Panc1 (cell line): ENCODE results near the gene UNC5CL. TPM values are rescaled to one million over a fixed set of nuclear protein-coding genes. Genes with fewer than 3 reads are reported as not detected.

Source experiments
- ATAC-seq: fragments of 200-7000 bp; cut with Tn5 transposase; 2 replicates; pipeline ENCODE4 v1.9.1; 2020; ENCODE audit warnings: mild to moderate bottlenecking, moderate library complexity
- BruUV-seq: library from RNA; stranded (reverse); fragments of 400-500 nt; replicated peaks from 2 replicates; lab custom pipeline; 2021; lab: Mats Ljungman, UMichigan
- CTCF ChIA-PET: fragments of 300-600 bp; sonication (Branson Sonifier 250); formaldehyde crosslinking; loops from one replicate; lab custom pipeline; 2022; ENCODE audit warnings: antibody characterized with exemption; lab: Charles Lee
- POLR2A ChIA-PET: fragments of 300-600 bp; sonication (Branson Sonifier 250); formaldehyde crosslinking; loops from one replicate; lab custom pipeline; 2022; ENCODE audit warnings: antibody characterized with exemption; lab: Charles Lee
- DNase-seq: peaks from one replicate; pipeline ENCODE4 v3.0.0-alpha.2; 2010; ENCODE audit warnings: low read depth, low spot score
- H3K27ac ChIP-seq: 2 replicates; pipeline ENCODE4 v1.5.1; 2011; ENCODE audit warnings: mild to moderate bottlenecking, low read length, inconsistent platforms
- H3K27me3 ChIP-seq: fragments of 200-500 bp; sonication (Bioruptor generic); 2 replicates; pipeline ENCODE4 v1.6.0; 2014; ENCODE audit warnings: low read length, inconsistent platforms; ENCODE audit not compliant: control insufficient read depth, insufficient read depth
- H3K36me3 ChIP-seq: fragments of 200-500 bp; sonication (Bioruptor generic); 2 replicates; pipeline ENCODE4 v1.5.1; 2014; ENCODE audit warnings: inconsistent platforms, mild to moderate bottlenecking, low read length, moderate library complexity; ENCODE audit not compliant: control insufficient read depth, insufficient read depth
- H3K4me1 ChIP-seq: 2 replicates; pipeline ENCODE4 v1.5.1; 2011; ENCODE audit warnings: inconsistent platforms, mild to moderate bottlenecking, low read length, moderate library complexity; ENCODE audit not compliant: control insufficient read depth, insufficient read depth
- H3K4me3 ChIP-seq, 2 experiments: 2 replicates each; pipeline ENCODE4 v1.5.1; 2011 to 2012; ENCODE audit warnings: low read depth in 2 of 2, low read length in 2 of 2, mild to moderate bottlenecking in 2 of 2, inconsistent platforms in 1 of 2, moderate library complexity in 1 of 2
- H3K9me3 ChIP-seq: fragments of 200-500 bp; sonication (Bioruptor generic); 2 replicates; pipeline ENCODE4 v1.5.1; 2014; ENCODE audit warnings: low read depth, mild to moderate bottlenecking, inconsistent platforms, low read length, moderate library complexity; ENCODE audit not compliant: control insufficient read depth, insufficient read depth
- POLR2AphosphoS5 ChIP-seq: IDR thresholded peaks from 2 replicates; pipeline ENCODE4 v1.6.1; 2012; ENCODE audit warnings: mild to moderate bottlenecking, low read depth, low read length, moderate library complexity
- REST ChIP-seq, 2 experiments: IDR thresholded peaks; 2 replicates each; pipeline ENCODE4 v1.6.1; 2011 to 2012; ENCODE audit warnings: low read depth in 2 of 2, control low read depth in 1 of 2, low read length in 1 of 2, mild to moderate bottlenecking in 1 of 2, moderate library complexity in 1 of 2; ENCODE audit not compliant: insufficient read depth in 1 of 2
- SIN3A ChIP-seq: IDR thresholded peaks from 2 replicates; pipeline ENCODE4 v1.6.1; 2012; ENCODE audit warnings: low read depth, mild to moderate bottlenecking, low read length, moderate library complexity, borderline replicate concordance; ENCODE audit not compliant: insufficient read depth
- TCF7L2 ChIP-seq: IDR thresholded peaks from 2 replicates; pipeline ENCODE4 v1.6.1; 2011; ENCODE audit warnings: mild to moderate bottlenecking, low read depth, low read length, inconsistent platforms
- in situ Hi-C: cut with HindIII; loops from 2 replicates; pipeline ENCODE4 v1.10.0; 2016; ENCODE audit warnings: low sequenced_read_pairs, low pct_unique_long_range_greater_than_20kb
- intact Hi-C: fragments of 100-400 bp; cut with micrococcal nuclease; formaldehyde crosslinking; loops from one replicate; pipeline ENCODE4 v1.10.0; 2022; ENCODE audit not compliant: unreplicated experiment
- total RNA-seq: library from RNA; stranded (reverse); gene quantifications from one replicate; pipeline ENCODE4 v1.2.1, GENCODE V29; 2021; ENCODE audit not compliant: unreplicated experiment
- TF ChIP-seq, protein P1 (sequence below): fragments of 450-650 bp; IDR thresholded peaks from 2 replicates; pipeline ENCODE4 v1.5.1; 2017; ENCODE audit warnings: mild to moderate bottlenecking

The UNC5CL gene
- total RNA-seq, 1 experiment from 2014 or later: 0.36 TPM

DNA sequence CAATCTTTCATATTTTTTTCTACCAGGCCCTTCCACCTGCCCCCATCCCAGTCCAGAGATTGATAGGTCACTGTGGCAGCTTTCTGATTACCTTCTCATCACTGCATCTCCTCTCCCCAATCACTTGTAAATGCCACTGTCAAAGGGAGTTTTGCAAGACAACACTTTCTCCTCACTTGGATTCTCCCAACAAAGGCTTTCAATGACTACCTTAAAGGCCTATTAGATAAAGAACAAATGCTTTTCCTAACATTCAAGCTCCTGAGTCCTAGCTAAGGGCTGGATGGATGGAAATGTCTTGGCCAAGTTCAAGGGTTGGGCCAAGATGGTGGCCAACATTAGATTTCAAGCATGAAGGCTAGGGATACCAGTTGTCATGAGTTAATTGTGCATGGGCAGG, 55.3 kb downstream of the UNC5CL start:
- peaks cover 14% of the 10 kb centered on the region for H3K4me1 ChIP-seq
- intact Hi-C loops: no loop called here
- no peaks in the 10 kb centered on the region for H3K27me3 ChIP-seq
- no peaks in the 10 kb centered on the region for H3K9me3 ChIP-seq
- in situ Hi-C loops: no loop called here
- peak overlapping the region; percentile 77 for H3K27ac ChIP-seq
- ChIA-PET CTCF (no interaction called here), POLR2A (interaction anchor here (0.6 kb wide), 1 partner anchor 21 kb away, joined by 4 read pairs; no protein-coding TSS in a partner anchor)
- ATAC-seq (no peak), DNase-seq (no peak)
- no peak overlapping the region for H3K4me3 ChIP-seq
- TF ChIP-seq POLR2AphosphoS5 (no peak), SIN3A (no peak), TCF7L2 (no peak), REST (IDR thresholded peaks at IDR 0.05; ENCODE audit: insufficient read depth in 1 of 2, low read depth in 2 of 2, low read length in 1 of 2) (no peak)
- TF ChIP-seq, protein P1, sequence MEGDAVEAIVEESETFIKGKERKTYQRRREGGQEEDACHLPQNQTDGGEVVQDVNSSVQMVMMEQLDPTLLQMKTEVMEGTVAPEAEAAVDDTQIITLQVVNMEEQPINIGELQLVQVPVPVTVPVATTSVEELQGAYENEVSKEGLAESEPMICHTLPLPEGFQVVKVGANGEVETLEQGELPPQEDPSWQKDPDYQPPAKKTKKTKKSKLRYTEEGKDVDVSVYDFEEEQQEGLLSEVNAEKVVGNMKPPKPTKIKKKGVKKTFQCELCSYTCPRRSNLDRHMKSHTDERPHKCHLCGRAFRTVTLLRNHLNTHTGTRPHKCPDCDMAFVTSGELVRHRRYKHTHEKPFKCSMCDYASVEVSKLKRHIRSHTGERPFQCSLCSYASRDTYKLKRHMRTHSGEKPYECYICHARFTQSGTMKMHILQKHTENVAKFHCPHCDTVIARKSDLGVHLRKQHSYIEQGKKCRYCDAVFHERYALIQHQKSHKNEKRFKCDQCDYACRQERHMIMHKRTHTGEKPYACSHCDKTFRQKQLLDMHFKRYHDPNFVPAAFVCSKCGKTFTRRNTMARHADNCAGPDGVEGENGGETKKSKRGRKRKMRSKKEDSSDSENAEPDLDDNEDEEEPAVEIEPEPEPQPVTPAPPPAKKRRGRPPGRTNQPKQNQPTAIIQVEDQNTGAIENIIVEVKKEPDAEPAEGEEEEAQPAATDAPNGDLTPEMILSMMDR: no peak
- BruUV-seq: no TSS peak
- no peaks in the 10 kb centered on the region for H3K36me3 ChIP-seq

GRCh38 chr6:40982917-40983316, 56.1 kb downstream of the UNC5CL start:
- no peak overlapping the region for H3K4me3 ChIP-seq
- BruUV-seq: no TSS peak
- ChIA-PET POLR2A (no interaction called here), CTCF (no interaction called here)
- TF ChIP-seq, protein P1: no peak
- TF ChIP-seq TCF7L2 (no peak), POLR2AphosphoS5 (no peak), SIN3A (no peak), REST (IDR thresholded peaks at IDR 0.05; ENCODE audit: insufficient read depth in 1 of 2, low read depth in 2 of 2, low read length in 1 of 2) (no peak)
- peak overlapping the region; percentile 70; the same call in 1 of the 2 replicates for H3K27ac ChIP-seq
- intact Hi-C loops (no loop called here), in situ Hi-C loops (no loop called here)
- ATAC-seq (no peak), DNase-seq (no peak)
- no peaks in the 10 kb centered on the region for H3K9me3 ChIP-seq
- peaks cover 14% of the 10 kb centered on the region for H3K4me1 ChIP-seq
- no peaks in the 10 kb centered on the region for H3K36me3 ChIP-seq
- no peaks in the 10 kb centered on the region for H3K27me3 ChIP-seq
